Prostate gland (tissue), 2 donors: ENCODE results near the gene MAS1L.

Experiments used
- CTCF ChIP-seq, 4 experiments: fragments of 200-600 bp in 2 of 4; fragments of 450-650 bp in 2 of 4; sonication (generic) in 2 of 4; IDR thresholded peaks; 1 replicate in 3 of 4; 2 replicates in 1 of 4; pipeline ENCODE4 v1.5.1; 2016 to 2019; ENCODE audit warnings: antibody characterized with exemption in 4 of 4, mild to moderate bottlenecking in 2 of 4, moderate library complexity in 2 of 4
- POLR2A ChIP-seq: fragments of 450-650 bp; IDR thresholded peaks from one replicate; pipeline ENCODE4 v1.6.1; 2016; ENCODE audit warnings: antibody characterized with exemption, mild to moderate bottlenecking

GRCh38 chr6:29509239-29509638 is 21.5 kb upstream of the MAS1L start:
- TF ChIP-seq CTCF (IDR thresholded peaks at IDR 0.05) (no peak), POLR2A (no peak)
